Measurements from ENCODE around the gene CRYGD. TPM values are rescaled to one million over a fixed set of nuclear protein-coding genes. Genes with fewer than 3 reads are reported as not detected.
"Not testable (repeated sequence)": the region's sequence is repeated elsewhere in the genome, so short reads cannot be mapped to it uniquely, and the experiment has no call there.

The CRYGD gene
- total and polyA plus RNA-seq, 2 donors (not counting 1 experiment from before 2014, with no cell fraction given): not detected

GRCh38 chr2:208142925-208143799, 18.8 kb upstream of the CRYGD start:
- no peak for TF ChIP-seq CTCF (conservative IDR thresholded peaks at IDR 0.05 in 1 of 2, IDR thresholded peaks at IDR 0.05 in 1 of 2; ENCODE audit: low read depth in 1 of 2, low read length in 2 of 2)
- TF ChIP-seq EZH2 (IDR thresholded peaks at IDR 0.05; ENCODE audit: low read length, missing control alignments): no peak
- H4K20me1 ChIP-seq (ENCODE audit: control insufficient read depth, extremely low read depth, insufficient read depth, low read length): no peaks in the 10 kb centered on the region
- no peak for DNase-seq (ENCODE audit: low read depth in 2 of 2)
- no peak overlapping the region for H3K27ac ChIP-seq (ENCODE audit: insufficient read depth, low read length)
- H3K27me3 ChIP-seq (ENCODE audit: control insufficient read depth, insufficient read depth, low read length): no peaks in the 10 kb centered on the region
- H3K79me2 ChIP-seq (ENCODE audit: control insufficient read depth, insufficient read depth, low read length): no peaks in the 10 kb centered on the region
- no peak overlapping the region for H3K9ac ChIP-seq (ENCODE audit: insufficient read depth, low read length)
- no peaks in the 10 kb centered on the region for H3K9me3 ChIP-seq (ENCODE audit: control insufficient read depth, insufficient read depth, low read depth, low read length)
- no peaks in the 10 kb centered on the region for H3K36me3 ChIP-seq (ENCODE audit: control insufficient read depth, insufficient read depth, low read length)
- no peak overlapping the region for H3K4me3 ChIP-seq (replicated peaks in 1 of 4; ENCODE audit: control extremely low read depth in 1 of 4, insufficient read depth in 1 of 4, low read depth in 3 of 4, low read length in 4 of 4)
- H3K4me2 ChIP-seq (ENCODE audit: extremely low read depth, insufficient read depth, low read length): no peak overlapping the region
- no peaks in the 10 kb centered on the region for H3K4me1 ChIP-seq (ENCODE audit: control insufficient read depth, extremely low read depth, insufficient read depth, low read length)
- H2AFZ ChIP-seq (ENCODE audit: low read length): no peak overlapping the region

- H3K4me2 ChIP-seq (ENCODE audit: extremely low read depth, insufficient read depth, low read length): no peak overlapping the region
- H3K27me3 ChIP-seq (ENCODE audit: control insufficient read depth, insufficient read depth, low read length): no peaks in the 10 kb centered on the region
- H3K79me2 ChIP-seq (ENCODE audit: control insufficient read depth, insufficient read depth, low read length): no peaks in the 10 kb centered on the region
- no peak for TF ChIP-seq EZH2 (IDR thresholded peaks at IDR 0.05; ENCODE audit: low read length, missing control alignments)
- TF ChIP-seq CTCF (conservative IDR thresholded peaks at IDR 0.05 in 1 of 2, IDR thresholded peaks at IDR 0.05 in 1 of 2; ENCODE audit: low read depth in 1 of 2, low read length in 2 of 2): no peak
- H2AFZ ChIP-seq (ENCODE audit: low read length): no peak overlapping the region
- no peaks in the 10 kb centered on the region for H3K9me3 ChIP-seq (ENCODE audit: control insufficient read depth, insufficient read depth, low read depth, low read length)
- H3K4me1 ChIP-seq (ENCODE audit: control insufficient read depth, extremely low read depth, insufficient read depth, low read length): no peaks in the 10 kb centered on the region
- no peak overlapping the region for H3K27ac ChIP-seq (ENCODE audit: insufficient read depth, low read length)
- H3K4me3 ChIP-seq (replicated peaks in 1 of 4; ENCODE audit: control extremely low read depth in 1 of 4, insufficient read depth in 1 of 4, low read depth in 3 of 4, low read length in 4 of 4): no peak overlapping the region
- H3K9ac ChIP-seq (ENCODE audit: insufficient read depth, low read length): no peak overlapping the region
- no peaks in the 10 kb centered on the region for H4K20me1 ChIP-seq (ENCODE audit: control insufficient read depth, extremely low read depth, insufficient read depth, low read length)
- DNase-seq (ENCODE audit: low read depth in 2 of 2): peak; percentile 8 to 27
- no peaks in the 10 kb centered on the region for H3K36me3 ChIP-seq (ENCODE audit: control insufficient read depth, insufficient read depth, low read length)
Measured at GRCh38 chr2:208142240-208142924, 18.1 kb upstream of the CRYGD start.

- H3K9ac ChIP-seq (ENCODE audit: insufficient read depth, low read length): no peak overlapping the region
- H4K20me1 ChIP-seq (ENCODE audit: control insufficient read depth, extremely low read depth, insufficient read depth, low read length): no peaks in the 10 kb centered on the region
- no peaks in the 10 kb centered on the region for H3K36me3 ChIP-seq (ENCODE audit: control insufficient read depth, insufficient read depth, low read length)
- H3K9me3 ChIP-seq (ENCODE audit: control insufficient read depth, insufficient read depth, low read depth, low read length): no peaks in the 10 kb centered on the region
- H3K4me1 ChIP-seq (ENCODE audit: control insufficient read depth, extremely low read depth, insufficient read depth, low read length): no peaks in the 10 kb centered on the region
- no peak for DNase-seq (ENCODE audit: low read depth in 2 of 2)
- H3K27ac ChIP-seq (ENCODE audit: insufficient read depth, low read length): no peak overlapping the region
- no peak overlapping the region for H3K4me2 ChIP-seq (ENCODE audit: extremely low read depth, insufficient read depth, low read length)
- TF ChIP-seq EZH2 (IDR thresholded peaks at IDR 0.05; ENCODE audit: low read length, missing control alignments) (no peak), CTCF (conservative IDR thresholded peaks at IDR 0.05 in 1 of 2, IDR thresholded peaks at IDR 0.05 in 1 of 2; ENCODE audit: low read depth in 1 of 2, low read length in 2 of 2) (no peak)
- H3K79me2 ChIP-seq (ENCODE audit: control insufficient read depth, insufficient read depth, low read length): no peaks in the 10 kb centered on the region
- no peaks in the 10 kb centered on the region for H3K27me3 ChIP-seq (ENCODE audit: control insufficient read depth, insufficient read depth, low read length)
- no peak overlapping the region for H3K4me3 ChIP-seq (replicated peaks in 1 of 4; ENCODE audit: control extremely low read depth in 1 of 4, insufficient read depth in 1 of 4, low read depth in 3 of 4, low read length in 4 of 4)
- no peak overlapping the region for H2AFZ ChIP-seq (ENCODE audit: low read length)
Measured at GRCh38 chr2:208139447-208139846, 15.1 kb upstream of the CRYGD start.

GRCh38 chr2:208138334-208138733, 14.0 kb upstream of the CRYGD start:
- H2AFZ ChIP-seq (ENCODE audit: low read length); H3K4me1 ChIP-seq (ENCODE audit: control insufficient read depth, extremely low read depth, insufficient read depth, low read length); H3K27me3 ChIP-seq (ENCODE audit: control insufficient read depth, insufficient read depth, low read length); H3K4me3 ChIP-seq (replicated peaks in 1 of 4; ENCODE audit: control extremely low read depth in 1 of 4, insufficient read depth in 1 of 4, low read depth in 3 of 4, low read length in 4 of 4); H3K79me2 ChIP-seq (ENCODE audit: control insufficient read depth, insufficient read depth, low read length); H3K9me3 ChIP-seq (ENCODE audit: control insufficient read depth, insufficient read depth, low read depth, low read length); H3K27ac ChIP-seq (ENCODE audit: insufficient read depth, low read length); DNase-seq (ENCODE audit: low read depth in 2 of 2); H3K9ac ChIP-seq (ENCODE audit: insufficient read depth, low read length); H3K4me2 ChIP-seq (ENCODE audit: extremely low read depth, insufficient read depth, low read length); H3K36me3 ChIP-seq (ENCODE audit: control insufficient read depth, insufficient read depth, low read length); H4K20me1 ChIP-seq (ENCODE audit: control insufficient read depth, extremely low read depth, insufficient read depth, low read length): not testable (repeated sequence)

Data from fibroblast of lung (primary cell).